Measurements from ENCODE around the gene COL2A1.

DNA sequence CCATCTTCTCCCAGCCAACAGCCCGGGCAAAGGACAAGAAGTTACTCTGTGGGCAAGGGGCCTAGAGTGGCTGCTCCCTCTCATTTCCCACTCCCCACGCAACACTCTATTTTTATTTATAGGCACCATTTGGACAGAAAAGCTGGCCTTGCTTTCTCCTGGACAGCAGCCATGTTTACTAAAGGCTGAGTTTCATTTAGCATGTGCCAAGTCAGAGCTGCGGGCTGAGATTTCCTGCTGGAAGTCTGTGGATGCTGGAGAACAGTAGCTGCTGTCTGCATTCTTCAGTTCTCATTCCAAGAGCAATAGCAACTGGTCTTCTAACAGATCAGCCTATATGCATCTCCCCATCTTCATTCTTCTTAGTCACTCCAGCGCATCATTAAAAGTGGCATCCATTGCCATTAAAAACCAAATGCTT lies 8.3 kb downstream of the COL2A1 start:
- TF ChIP-seq POLR2A (IDR thresholded peaks at IDR 0.05): no peak
- TF ChIP-seq, protein P1, sequence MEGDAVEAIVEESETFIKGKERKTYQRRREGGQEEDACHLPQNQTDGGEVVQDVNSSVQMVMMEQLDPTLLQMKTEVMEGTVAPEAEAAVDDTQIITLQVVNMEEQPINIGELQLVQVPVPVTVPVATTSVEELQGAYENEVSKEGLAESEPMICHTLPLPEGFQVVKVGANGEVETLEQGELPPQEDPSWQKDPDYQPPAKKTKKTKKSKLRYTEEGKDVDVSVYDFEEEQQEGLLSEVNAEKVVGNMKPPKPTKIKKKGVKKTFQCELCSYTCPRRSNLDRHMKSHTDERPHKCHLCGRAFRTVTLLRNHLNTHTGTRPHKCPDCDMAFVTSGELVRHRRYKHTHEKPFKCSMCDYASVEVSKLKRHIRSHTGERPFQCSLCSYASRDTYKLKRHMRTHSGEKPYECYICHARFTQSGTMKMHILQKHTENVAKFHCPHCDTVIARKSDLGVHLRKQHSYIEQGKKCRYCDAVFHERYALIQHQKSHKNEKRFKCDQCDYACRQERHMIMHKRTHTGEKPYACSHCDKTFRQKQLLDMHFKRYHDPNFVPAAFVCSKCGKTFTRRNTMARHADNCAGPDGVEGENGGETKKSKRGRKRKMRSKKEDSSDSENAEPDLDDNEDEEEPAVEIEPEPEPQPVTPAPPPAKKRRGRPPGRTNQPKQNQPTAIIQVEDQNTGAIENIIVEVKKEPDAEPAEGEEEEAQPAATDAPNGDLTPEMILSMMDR (IDR thresholded peaks at IDR 0.05): no peak

Data from uterus (tissue), 2 donors.